ENCODE measurements around the gene SPTBN1.

- TF ChIP-seq EZH2 (IDR thresholded peaks at IDR 0.05; ENCODE audit: insufficient read depth, poor library complexity, severe bottlenecking) (no peak), EZH2phosphoT487 (IDR thresholded peaks at IDR 0.05; ENCODE audit: insufficient read depth, low read depth) (no peak)
These were observed 126.9 kb downstream of the SPTBN1 start for GRCh38 chr2:54582987-54583386.

Data from GM23248 (cell line).